Activated T-cell treated with anti-CD3 and anti-CD28 coated beads, Interleukin-2, amount 50 U/mL, for 24 hours (primary cell): ENCODE measurements around the gene DIS3L2.
"Not testable (repeated sequence)": the region's sequence is repeated elsewhere in the genome, so short reads cannot be mapped to it uniquely, and the experiment has no call there.

Source experiments
- DNase-seq: peaks from one replicate; pipeline ENCODE4 v3.0.0-alpha.2; 2020
- H3K27ac Mint-ChIP-seq: 2 replicates; pipeline ENCODE4 v1.8.0; 2020; ENCODE audit warnings: mild to moderate bottlenecking, mixed read lengths
- H3K27me3 Mint-ChIP-seq: 2 replicates; pipeline ENCODE4 v1.8.0; 2020; ENCODE audit warnings: mixed read lengths
- H3K36me3 Mint-ChIP-seq: 2 replicates; pipeline ENCODE4 v1.8.0; 2020; ENCODE audit warnings: low read depth, mixed read lengths
- H3K4me1 Mint-ChIP-seq: 2 replicates; pipeline ENCODE4 v1.8.0; 2020; ENCODE audit warnings: low read depth, mixed read lengths
- H3K4me3 Mint-ChIP-seq: 2 replicates; pipeline ENCODE4 v1.8.0; 2020; ENCODE audit warnings: mild to moderate bottlenecking, moderate library complexity, mixed read lengths
- H3K9me3 Mint-ChIP-seq: 2 replicates; pipeline ENCODE4 v1.8.0; 2020; ENCODE audit warnings: mixed read lengths

Gene DIS3L2

GRCh38 chr2:232361646-232362045 is 400.1 kb downstream of the DIS3L2 start:
- Mint-ChIP-seq H3K36me3 (no peaks in the 10 kb centered on the region), H3K4me3 (no peak overlapping the region), H3K4me1 (peaks cover 22% of the 10 kb centered on the region), H3K27me3 (peaks cover 3% of the 10 kb centered on the region), H3K27ac (no peak overlapping the region), H3K9me3 (no peaks in the 10 kb centered on the region)
- DNase-seq, result peak; percentile 1

DNA sequence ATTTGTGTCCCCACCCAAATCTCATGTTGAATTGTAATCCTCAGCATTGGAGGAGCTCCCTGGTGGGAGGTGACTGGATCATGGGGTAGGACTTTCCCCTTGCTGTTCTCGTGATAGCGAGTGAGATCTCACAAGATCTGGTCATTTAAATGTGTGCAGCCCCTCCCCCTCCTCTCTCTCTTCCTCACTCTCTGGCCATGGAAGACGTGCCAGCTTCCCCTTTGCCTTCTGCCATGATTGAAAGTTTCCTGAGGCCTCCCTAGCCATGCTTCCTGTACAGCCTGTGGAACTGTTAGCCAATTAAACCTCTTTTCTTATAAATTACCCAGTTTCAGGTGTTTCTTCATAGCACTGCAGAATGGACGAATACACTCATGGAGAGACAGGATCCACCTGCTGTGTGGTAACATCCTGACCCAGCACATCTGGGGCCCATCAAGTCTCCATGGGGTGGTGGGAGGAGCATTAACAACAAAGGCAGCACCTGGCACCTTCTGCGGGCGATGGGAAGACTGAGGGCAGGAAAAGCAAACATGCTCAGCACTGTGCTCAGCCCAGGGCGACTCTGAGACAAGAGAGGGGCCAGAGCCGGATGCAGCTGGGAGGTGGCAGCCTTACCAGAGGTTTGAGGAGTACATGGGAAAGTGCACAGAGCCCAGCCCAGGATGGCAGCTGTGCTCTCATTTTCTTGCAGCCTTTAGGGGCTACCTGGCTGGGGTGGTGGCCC is 400.8 kb downstream of the DIS3L2 start:
- Mint-ChIP-seq H3K27me3 (no peaks in the 10 kb centered on the region), H3K4me3 (no peak overlapping the region), H3K36me3 (no peaks in the 10 kb centered on the region), H3K27ac (no peak overlapping the region), H3K4me1 (peaks cover 22% of the 10 kb centered on the region), H3K9me3 (no peaks in the 10 kb centered on the region)
- peak; percentile 27 for DNase-seq

- Mint-ChIP-seq H3K4me1 (peaks cover 22% of the 10 kb centered on the region), H3K4me3 (peak overlapping the region; percentile 74), H3K27ac (peak overlapping the region; percentile 82)
- H3K36me3 Mint-ChIP-seq, H3K27me3 Mint-ChIP-seq, H3K9me3 Mint-ChIP-seq: not testable (repeated sequence)
- DNase-seq, result peak; percentile 28
Observed at GRCh38 chr2:232363064-232363783, 401.7 kb downstream of the DIS3L2 start.

DNA sequence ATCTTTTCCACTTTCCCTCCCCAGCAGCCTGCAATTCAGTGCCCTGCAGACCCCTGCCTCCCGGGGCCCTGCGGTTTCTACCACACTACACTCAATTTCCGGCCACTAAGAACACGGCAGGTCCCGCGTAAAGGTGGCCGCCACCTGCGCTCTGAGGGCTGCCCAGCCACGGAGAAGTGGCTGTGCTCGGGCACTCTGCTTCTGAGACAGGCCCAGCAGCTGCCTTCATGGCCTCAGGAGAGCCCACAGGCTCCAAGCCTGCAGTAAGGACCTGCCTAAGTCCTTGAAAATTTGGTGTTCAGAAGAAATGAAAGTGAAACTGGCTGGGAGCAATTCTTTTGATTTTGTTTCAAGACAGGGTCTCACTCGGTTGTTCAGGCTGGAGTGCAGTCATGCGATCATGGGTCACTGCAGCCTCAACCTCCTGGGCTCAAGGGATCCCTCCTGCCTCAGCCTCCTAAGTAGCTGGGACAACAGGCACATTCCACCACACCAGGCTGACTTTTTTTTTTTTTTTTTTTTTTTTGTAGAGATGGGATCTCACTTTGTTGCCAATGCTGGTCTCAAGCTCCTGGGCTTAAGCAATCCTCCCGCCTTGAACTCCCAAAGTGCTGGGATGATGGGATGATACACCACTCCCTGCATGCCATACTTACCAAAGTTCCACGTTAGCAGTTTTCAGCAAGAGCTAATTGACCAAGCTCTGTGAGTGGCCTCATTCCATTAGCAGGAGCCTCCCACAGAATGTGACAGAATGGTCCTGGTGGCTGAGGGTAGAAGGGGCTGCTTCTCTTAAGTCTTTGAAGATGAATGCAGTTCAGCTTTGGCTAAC is 402.5 kb downstream of the DIS3L2 start:
- Mint-ChIP-seq H3K36me3 (no peaks in the 10 kb centered on the region), H3K27me3 (no peaks in the 10 kb centered on the region), H3K9me3 (no peaks in the 10 kb centered on the region), H3K4me3 (peak overlapping the region; percentile 74), H3K4me1 (peaks cover 22% of the 10 kb centered on the region), H3K27ac (peak overlapping the region; percentile 82)
- peak; percentile 47 for DNase-seq

GRCh38 chr2:232364806-232365594 is 403.5 kb downstream of the DIS3L2 start:
- peaks cover 22% of the 10 kb centered on the region for H3K4me1 Mint-ChIP-seq
- not testable (repeated sequence) for H3K4me3 Mint-ChIP-seq, H3K27ac Mint-ChIP-seq

GRCh38 chr2:232365621-232366321 is 404.3 kb downstream of the DIS3L2 start:
- H3K9me3 Mint-ChIP-seq, result no peaks in the 10 kb centered on the region
- H3K27ac Mint-ChIP-seq, result no peak overlapping the region
- H3K36me3 Mint-ChIP-seq, result no peaks in the 10 kb centered on the region
- no peaks in the 10 kb centered on the region for H3K27me3 Mint-ChIP-seq
- peak; percentile 35 for DNase-seq
- H3K4me3 Mint-ChIP-seq, result no peak overlapping the region
- H3K4me1 Mint-ChIP-seq, result peaks cover 22% of the 10 kb centered on the region

More at GRCh38 chr2:232364806-232365594, 403.5 kb downstream of the DIS3L2 start:
- not testable (repeated sequence) for DNase-seq, H3K27me3 Mint-ChIP-seq, H3K36me3 Mint-ChIP-seq, H3K9me3 Mint-ChIP-seq

- not testable (repeated sequence) for DNase-seq, H3K9me3 Mint-ChIP-seq, H3K36me3 Mint-ChIP-seq, H3K27ac Mint-ChIP-seq, H3K4me3 Mint-ChIP-seq, H3K27me3 Mint-ChIP-seq
- H3K4me1 Mint-ChIP-seq, result peaks cover 22% of the 10 kb centered on the region
Observed at GRCh38 chr2:232366461-232366860, 404.9 kb downstream of the DIS3L2 start.

GRCh38 chr2:232367016-232367415 is 405.5 kb downstream of the DIS3L2 start:
- Mint-ChIP-seq H3K27me3 (no peaks in the 10 kb centered on the region), H3K36me3 (no peaks in the 10 kb centered on the region), H3K4me3 (no peak overlapping the region), H3K9me3 (no peaks in the 10 kb centered on the region), H3K27ac (no peak overlapping the region), H3K4me1 (peaks cover 22% of the 10 kb centered on the region)
- DNase-seq, result no peak

GRCh38 chr2:232367591-232368233 is 406.2 kb downstream of the DIS3L2 start:
- H3K27me3 Mint-ChIP-seq, result no peaks in the 10 kb centered on the region
- no peak overlapping the region for H3K27ac Mint-ChIP-seq
- H3K9me3 Mint-ChIP-seq, result no peaks in the 10 kb centered on the region
- H3K4me1 Mint-ChIP-seq, result peaks cover 18% of the 10 kb centered on the region
- no peaks in the 10 kb centered on the region for H3K36me3 Mint-ChIP-seq
- DNase-seq, result no peak
- no peak overlapping the region for H3K4me3 Mint-ChIP-seq

DNA sequence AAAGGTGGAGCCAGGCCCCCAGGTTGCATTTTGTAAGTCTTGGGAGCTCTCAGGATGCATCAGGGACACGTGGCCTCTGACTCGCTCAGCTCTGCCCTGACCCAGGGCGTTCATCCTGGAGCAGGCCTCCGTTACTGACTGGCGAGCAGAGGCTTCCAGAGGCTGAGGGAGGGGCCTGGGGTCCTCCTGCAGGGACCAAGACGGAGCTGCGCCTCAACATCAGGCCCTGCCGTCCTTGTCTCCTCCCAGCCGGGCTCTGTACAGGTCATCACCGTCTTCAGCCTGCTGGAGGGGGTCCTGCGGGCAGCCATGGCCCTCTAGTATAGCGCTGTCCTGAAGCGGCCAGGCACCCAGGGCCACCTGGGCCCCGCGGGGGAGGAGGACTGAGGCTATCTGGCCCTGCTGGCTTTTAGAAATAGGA is 406.8 kb downstream of the DIS3L2 start:
- no peaks in the 10 kb centered on the region for H3K36me3 Mint-ChIP-seq
- no peaks in the 10 kb centered on the region for H3K27me3 Mint-ChIP-seq
- H3K27ac Mint-ChIP-seq, result no peak overlapping the region
- H3K4me1 Mint-ChIP-seq, result peaks cover 14% of the 10 kb centered on the region
- no peak for DNase-seq
- no peaks in the 10 kb centered on the region for H3K9me3 Mint-ChIP-seq
- no peak overlapping the region for H3K4me3 Mint-ChIP-seq

DNA sequence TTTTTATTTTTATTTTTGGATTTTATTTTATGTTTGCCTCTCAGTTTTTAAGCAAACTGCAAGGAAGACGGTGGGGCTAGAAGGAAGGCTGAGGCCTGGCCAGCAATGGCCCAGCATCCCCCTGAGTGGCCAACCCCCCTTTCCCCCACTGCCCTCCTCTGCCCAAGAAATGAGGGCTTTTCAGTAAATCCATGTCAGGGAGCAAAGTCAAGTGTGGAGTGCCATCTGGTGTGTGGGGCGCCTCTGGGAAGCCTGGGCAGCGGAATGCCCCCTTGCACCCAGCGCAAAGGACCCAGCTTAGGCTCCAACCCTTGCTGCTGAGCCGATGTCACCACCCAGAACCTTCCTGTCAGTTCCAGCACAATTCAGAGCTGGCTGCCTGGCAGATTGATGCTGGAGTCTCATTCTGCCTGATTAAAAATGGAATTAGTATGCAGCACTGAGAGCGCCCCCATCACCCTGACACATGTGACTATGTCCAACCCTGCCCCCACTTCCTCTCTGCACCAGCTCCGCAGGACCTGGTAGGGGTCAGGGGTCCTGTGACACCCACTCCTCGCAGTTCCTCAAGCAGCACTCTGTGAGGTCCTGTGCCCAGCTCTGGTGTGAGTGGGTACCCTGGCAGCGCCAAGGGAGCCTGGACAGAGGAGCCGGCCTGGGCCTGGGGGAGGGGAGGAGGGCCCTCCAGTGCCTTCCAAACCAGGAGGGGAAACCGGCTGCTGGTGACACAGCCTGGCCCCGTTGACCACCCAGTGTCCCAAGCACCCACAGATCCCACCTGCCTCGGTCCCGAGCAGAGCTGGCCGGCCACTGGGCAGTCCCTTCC is 407.8 kb downstream of the DIS3L2 start:
- Mint-ChIP-seq H3K27ac (no peak overlapping the region), H3K4me3 (no peak overlapping the region), H3K9me3 (no peaks in the 10 kb centered on the region), H3K36me3 (no peaks in the 10 kb centered on the region), H3K4me1 (peaks cover 4% of the 10 kb centered on the region), H3K27me3 (no peaks in the 10 kb centered on the region)
- no peak for DNase-seq

GRCh38 chr2:232370007-232370406 is 408.5 kb downstream of the DIS3L2 start:
- not testable (repeated sequence) for H3K27ac Mint-ChIP-seq, H3K36me3 Mint-ChIP-seq

More at GRCh38 chr2:232370007-232370406, 408.5 kb downstream of the DIS3L2 start:
- DNase-seq, H3K27me3 Mint-ChIP-seq, H3K4me3 Mint-ChIP-seq, H3K4me1 Mint-ChIP-seq, H3K9me3 Mint-ChIP-seq: not testable (repeated sequence)
